PFSK-1 (cell line): Measurements from ENCODE around the gene MEGF10.

Experiments used
- FOXP2 ChIP-seq: optimal IDR thresholded peaks from 2 replicates; pipeline ENCODE3; 2011; ENCODE audit warnings: borderline replicate concordance, control low read depth, inconsistent platforms; ENCODE audit not compliant: insufficient read depth; ENCODE audit errors: extremely low read length, extremely low read depth
- POLR2AphosphoS5 ChIP-seq: IDR thresholded peaks from 2 replicates; pipeline ENCODE4 v1.6.1; 2012; ENCODE audit warnings: low read depth, mild to moderate bottlenecking, control low read depth, low read length, moderate library complexity
- REST ChIP-seq, 2 experiments: IDR thresholded peaks; 2 replicates each; pipeline versions ENCODE4 v1.6.1 to v1.8.0; 2011 to 2012; ENCODE audit warnings: low read depth in 2 of 2, low read length in 2 of 2, control low read depth in 1 of 2, inconsistent platforms in 1 of 2, mild to moderate bottlenecking in 1 of 2, moderate library complexity in 1 of 2; ENCODE audit not compliant: insufficient read depth in 1 of 2
- SIN3A ChIP-seq: IDR thresholded peaks from 2 replicates; pipeline ENCODE4 v1.6.1; 2012; ENCODE audit warnings: mild to moderate bottlenecking, low read length, moderate library complexity, borderline replicate concordance; ENCODE audit not compliant: insufficient read depth
- TAF1 ChIP-seq: IDR thresholded peaks from 2 replicates; pipeline ENCODE4 v1.6.1; 2012; ENCODE audit warnings: low read length, control low read depth, borderline replicate concordance; ENCODE audit not compliant: insufficient read depth

Gene MEGF10

DNA sequence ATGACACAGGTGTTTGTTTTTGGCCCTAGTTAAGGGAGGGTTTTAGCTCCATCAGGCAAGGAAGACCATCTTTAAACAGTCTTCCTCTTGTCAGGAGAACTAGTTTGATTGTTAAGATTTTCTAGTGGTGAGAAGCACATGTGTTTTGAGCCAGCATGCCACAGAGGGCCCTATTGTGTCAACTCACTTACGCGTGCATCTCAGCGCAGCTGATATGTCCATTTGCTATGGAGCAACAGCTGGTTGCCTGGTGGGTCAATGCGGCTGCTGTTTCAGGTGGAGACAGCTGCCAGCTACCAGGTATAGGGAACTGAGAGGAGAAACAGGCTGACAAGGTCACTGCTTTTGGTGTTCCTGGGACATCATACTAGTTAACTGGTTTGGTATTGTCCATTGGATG, 126.3 kb downstream of the MEGF10 start:
- TF ChIP-seq SIN3A (no peak), REST (IDR thresholded peaks at IDR 0.05; ENCODE audit: insufficient read depth in 1 of 2, low read depth in 2 of 2, low read length in 2 of 2) (no peak), TAF1 (no peak), POLR2AphosphoS5 (no peak), FOXP2 (no peak)

DNA sequence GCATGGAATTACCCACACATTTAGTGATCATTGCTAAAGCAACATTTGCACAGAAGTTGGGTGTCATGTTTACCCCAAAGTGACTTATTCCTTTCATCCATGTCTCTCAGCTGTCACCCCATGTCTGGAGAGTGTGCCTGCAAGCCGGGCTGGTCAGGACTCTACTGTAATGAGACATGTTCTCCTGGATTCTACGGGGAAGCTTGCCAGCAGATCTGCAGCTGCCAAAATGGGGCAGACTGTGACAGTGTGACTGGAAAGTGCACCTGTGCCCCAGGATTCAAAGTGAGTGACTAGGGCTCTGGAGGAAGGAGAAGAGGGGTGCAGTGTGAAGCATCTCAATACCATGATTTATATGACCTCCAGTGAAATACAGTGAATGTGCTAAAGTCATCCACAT, 126.9 kb downstream of the MEGF10 start:
- TF ChIP-seq TAF1 (no peak), REST (IDR thresholded peaks at IDR 0.05; ENCODE audit: insufficient read depth in 1 of 2, low read depth in 2 of 2, low read length in 2 of 2) (no peak), SIN3A (no peak), POLR2AphosphoS5 (no peak), FOXP2 (no peak)

GRCh38 chr5:127418367-127418766, 127.8 kb downstream of the MEGF10 start:
- TF ChIP-seq TAF1 (no peak), POLR2AphosphoS5 (no peak), REST (IDR thresholded peaks at IDR 0.05; ENCODE audit: insufficient read depth in 1 of 2, low read depth in 2 of 2, low read length in 2 of 2) (no peak), SIN3A (no peak)

GRCh38 chr5:127418974-127419682, 128.5 kb downstream of the MEGF10 start:
- TF ChIP-seq REST (IDR thresholded peaks at IDR 0.05; ENCODE audit: insufficient read depth in 1 of 2, low read depth in 2 of 2, low read length in 2 of 2), result no peak
- TF ChIP-seq TAF1, result no peak
- no peak for TF ChIP-seq POLR2AphosphoS5
- no peak for TF ChIP-seq SIN3A
- TF ChIP-seq FOXP2, result no peak
